Spleen (tissue), 13 donors: ENCODE measurements around the gene BCAS4. TPM values are rescaled to one million over a fixed set of nuclear protein-coding genes. Genes with fewer than 3 reads are reported as not detected.
A peak's percentile ranks its signal among the peaks of the same experiment; 100 is the strongest.

Source experiments
- DNase-seq: peaks from one replicate; pipeline ENCODE4 v3.0.0-alpha.2; 2020
- H3K27ac ChIP-seq, 8 donors: fragments of 200-600 bp; sonication (generic) in 7 of 8; 1 replicate in 4 of 8; 2 replicates in 4 of 8; pipeline versions ENCODE4 v1.5.0 to v1.8.0; 2016 to 2021; ENCODE audit warnings: inconsistent platforms in 4 of 8, mild to moderate bottlenecking in 4 of 8, moderate library complexity in 1 of 8
- H3K27me3 ChIP-seq, 7 donors: fragments of 200-600 bp; sonication (generic) in 6 of 7; replicated peaks in 1 of 7; 1 replicate in 4 of 7; 2 replicates in 3 of 7; pipeline versions ENCODE4 v1.5.0 to v1.8.0; 2016 to 2021; ENCODE audit warnings: inconsistent platforms in 3 of 7, mild to moderate bottlenecking in 1 of 7
- H3K36me3 ChIP-seq, 6 donors: fragments of 200-600 bp; sonication (generic) in 5 of 6; 1 replicate in 4 of 6; 2 replicates in 2 of 6; pipeline versions ENCODE4 v1.5.0 to v1.8.0; 2016 to 2021; ENCODE audit warnings: inconsistent platforms in 2 of 6
- H3K4me1 ChIP-seq, 6 donors: fragments of 200-600 bp; sonication (generic) in 5 of 6; 1 replicate in 3 of 6; 2 replicates in 3 of 6; pipeline versions ENCODE4 v1.5.0 to v1.8.0; 2016 to 2021; ENCODE audit warnings: inconsistent platforms in 3 of 6
- H3K4me3 ChIP-seq, 8 donors: fragments of 200-600 bp; sonication (generic) in 7 of 8; 1 replicate in 4 of 8; 2 replicates in 4 of 8; pipeline versions ENCODE4 v1.5.0 to v1.8.0; 2016 to 2021; ENCODE audit warnings: inconsistent platforms in 4 of 8, mild to moderate bottlenecking in 4 of 8, moderate library complexity in 2 of 8
- H3K9me3 ChIP-seq, 8 donors: fragments of 200-600 bp; sonication (generic) in 7 of 8; 1 replicate in 4 of 8; 2 replicates in 4 of 8; pipeline versions ENCODE4 v1.5.0 to v1.8.0; 2016 to 2021; ENCODE audit warnings: inconsistent platforms in 4 of 8
- CTCF ChIP-seq, 11 experiments: fragments of 200-600 bp in 7 of 11; fragments of 450-650 bp in 4 of 11; sonication (generic) in 4 of 11; IDR thresholded peaks in 8 of 11; conservative IDR thresholded peaks in 3 of 11; 1 replicate in 7 of 11; 2 replicates in 4 of 11; pipeline versions ENCODE4 v1.4.0 to v1.8.0; 2016 to 2021; ENCODE audit warnings: antibody characterized with exemption in 11 of 11, inconsistent platforms in 4 of 11, mild to moderate bottlenecking in 1 of 11
- POLR2A ChIP-seq, 3 donors: fragments of 450-650 bp; IDR thresholded peaks; one replicate each; pipeline ENCODE4 v1.5.1; 2017; ENCODE audit warnings: antibody characterized with exemption in 3 of 3, mild to moderate bottlenecking in 1 of 3
- POLR2AphosphoS5 ChIP-seq, 3 donors: sonication (generic); formaldehyde crosslinking; IDR thresholded peaks; one replicate each; pipeline ENCODE4 v1.5.1; 2017; ENCODE audit warnings: antibody characterized with exemption in 3 of 3
- WGBS, 5 donors: extraction: QIAGEN DNeasy Blood & Tissue Kit in 3 of 5; methylation state at CpG; one replicate each; pipeline versions ENCODE4 v1.1.5 to v1.1.7; 2013 to 2018; 5-methylcytosine and 5-hydroxymethylcytosine counted together
- intact Hi-C: fragments of 100-400 bp; cut with DNase I; formaldehyde crosslinking; loops from one replicate; pipeline ENCODE4 v1.15.0; 2023; ENCODE audit warnings: low total_unique reads
- long read RNA-seq, 2 donors: transcript quantifications; one replicate each; lab custom pipeline, GENCODE V29; 2026
- polyA plus RNA-seq, 3 donors: library from polyadenylated mRNA; stranded (reverse); fragments of 200-250 nt; gene quantifications; one replicate each; pipeline ENCODE4 v1.2.1, GENCODE V29; 2013
- total RNA-seq, 7 donors: library from RNA; depleted of rRNA in 3 of 7; stranded (reverse); fragments of >200 nt in 3 of 7; fragmentation: NEBNext Ultra II Directional in 4 of 7; extraction: Animal tissue kit (Norgen Biotek cat#: 25700) in 4 of 7; gene quantifications; one replicate each; pipeline versions ENCODE4 v1.1.0 to v1.2.1, GENCODE V29; 2016 to 2021
- donor health status: healthy with polysubstance abuse.
- donor health status: DM: no; HTN: no; CAD: no; lungs with moderate emphysema.
- donor health status: DM: no; HTN: no; CAD: no.
- donor health status: Bipolar disorder and iron deficiency.
- donor health status: healthy.
- donor health status: DM: no; HTN: no; CAD: no.
- donor health status: DM: yes; HTN: yes; CAD: no.

BCAS4 gene, protein sequence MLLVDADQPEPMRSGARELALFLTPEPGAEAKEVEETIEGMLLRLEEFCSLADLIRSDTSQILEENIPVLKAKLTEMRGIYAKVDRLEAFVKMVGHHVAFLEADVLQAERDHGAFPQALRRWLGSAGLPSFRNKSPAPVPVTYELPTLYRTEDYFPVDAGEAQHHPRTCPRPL
- total RNA-seq (10 to 100 TPM; 11.8 to 20.9 (median 19.2) TPM), polyA plus RNA-seq (10 to 100 TPM; 24.5 to 33.3 (median 29.7) TPM)
- long read RNA-seq, donor 1, full-length matches to known transcripts, result 3 of 3 reads
- long read RNA-seq, donor 1, partial matches to known transcripts, result 0 of 3 reads
- long read RNA-seq, donor 1, other reads (novel, unspliced or antisense), result 0 of 3 reads
- long read RNA-seq, donor 2, full-length matches to known transcripts, result 5 of 5 reads
- long read RNA-seq, donor 2, partial matches to known transcripts, result 0 of 5 reads
- long read RNA-seq, donor 2, other reads (novel, unspliced or antisense), result 0 of 5 reads

- no peaks in the 10 kb centered on the region for H3K36me3 ChIP-seq
- TF ChIP-seq POLR2AphosphoS5 (IDR thresholded peaks at IDR 0.05), result peak; percentile 34 to 75 (median 67)
- TF ChIP-seq POLR2A (IDR thresholded peaks at IDR 0.05), result no peak
- TF ChIP-seq CTCF (IDR thresholded peaks at IDR 0.05 in 8 of 11, conservative IDR thresholded peaks at IDR 0.05 in 3 of 11), result peak in 7 of 11 experiments; percentile 42 to 98 (median 93)
- peaks cover 0 to 6% (median 0%) of the 10 kb centered on the region in 7 donors for H3K27me3 ChIP-seq
- no peaks in the 10 kb centered on the region for H3K9me3 ChIP-seq
- intact Hi-C loops, result loop anchor here (5.0 to 10.0 kb wide), 2 partner anchors 132 to 510 kb away; no protein-coding TSS in a partner anchor
- H3K4me1 ChIP-seq, result peaks cover 12 to 77% (median 39%) of the 10 kb centered on the region in 6 donors
- peak within 1 kb of the TSS; percentile 69 to 94 (median 86) for H3K4me3 ChIP-seq
- DNase-seq, result peak; percentile 95
- 0 to 1% (median 0%) methylated on average over 15 to 92 of the region's 92 CpGs for WGBS, 5 donors
- H3K27ac ChIP-seq, result peak within 1 kb of the TSS; percentile 64 to 90 (median 80)
Observed at GRCh38 chr20:50794846-50795634, at the start of gene BCAS4. Gene BCAS4 (plus strand): TSS chr20:50795061. CDS start chr20:50795084, 23 bp downstream.

GRCh38 chr20:50745634-50746137 lies 49.2 kb upstream of the BCAS4 start:
- WGBS, 5 donors, result 82 to 95% (median 90%) methylated on average over 2 of the region's 2 CpGs

GRCh38 chr20:50746138-50746940 lies 48.5 kb upstream of the BCAS4 start:
- intact Hi-C loops, result no loop called here
- peaks cover 0 to 28% (median 5%) of the 10 kb centered on the region in 6 donors for H3K4me1 ChIP-seq
- no peaks in the 10 kb centered on the region for H3K27me3 ChIP-seq
- H3K27ac ChIP-seq, result no peak overlapping the region
- peaks cover 0 to 27% (median 6%) of the 10 kb centered on the region in 6 donors for H3K36me3 ChIP-seq
- no peak for DNase-seq
- no peak overlapping the region for H3K4me3 ChIP-seq
- WGBS, 5 donors, result 80 to 98% (median 89%) methylated on average over 3 of the region's 3 CpGs
- no peaks in the 10 kb centered on the region for H3K9me3 ChIP-seq
- no peak for TF ChIP-seq POLR2A (IDR thresholded peaks at IDR 0.05)
- no peak for TF ChIP-seq POLR2AphosphoS5 (IDR thresholded peaks at IDR 0.05)
- TF ChIP-seq CTCF (IDR thresholded peaks at IDR 0.05 in 8 of 11, conservative IDR thresholded peaks at IDR 0.05 in 3 of 11), result no peak

More at GRCh38 chr20:50745634-50746137, 49.2 kb upstream of the BCAS4 start:
- no peak for DNase-seq
- Histone ChIP-seq H3K27me3 (no peaks in the 10 kb centered on the region), H3K27ac (no peak overlapping the region), H3K4me1 (peaks cover 0 to 28% (median 5%) of the 10 kb centered on the region in 6 donors), H3K9me3 (no peaks in the 10 kb centered on the region), H3K4me3 (no peak overlapping the region), H3K36me3 (peaks cover 0 to 27% (median 6%) of the 10 kb centered on the region in 6 donors)
- TF ChIP-seq CTCF (IDR thresholded peaks at IDR 0.05 in 8 of 11, conservative IDR thresholded peaks at IDR 0.05 in 3 of 11) (no peak), POLR2AphosphoS5 (IDR thresholded peaks at IDR 0.05) (no peak), POLR2A (IDR thresholded peaks at IDR 0.05) (no peak)
- intact Hi-C loops, result no loop called here
